ENCODE results near the gene DEPDC1B. TPM values are rescaled to one million over a fixed set of nuclear protein-coding genes. Genes with fewer than 3 reads are reported as not detected.
A peak's percentile ranks its signal among the peaks of the same experiment; 100 is the strongest.

The DEPDC1B gene
- total RNA-seq, 4 donors from 2014 or later, result 0.49 to 1.9 (median 1.3) TPM

DNA sequence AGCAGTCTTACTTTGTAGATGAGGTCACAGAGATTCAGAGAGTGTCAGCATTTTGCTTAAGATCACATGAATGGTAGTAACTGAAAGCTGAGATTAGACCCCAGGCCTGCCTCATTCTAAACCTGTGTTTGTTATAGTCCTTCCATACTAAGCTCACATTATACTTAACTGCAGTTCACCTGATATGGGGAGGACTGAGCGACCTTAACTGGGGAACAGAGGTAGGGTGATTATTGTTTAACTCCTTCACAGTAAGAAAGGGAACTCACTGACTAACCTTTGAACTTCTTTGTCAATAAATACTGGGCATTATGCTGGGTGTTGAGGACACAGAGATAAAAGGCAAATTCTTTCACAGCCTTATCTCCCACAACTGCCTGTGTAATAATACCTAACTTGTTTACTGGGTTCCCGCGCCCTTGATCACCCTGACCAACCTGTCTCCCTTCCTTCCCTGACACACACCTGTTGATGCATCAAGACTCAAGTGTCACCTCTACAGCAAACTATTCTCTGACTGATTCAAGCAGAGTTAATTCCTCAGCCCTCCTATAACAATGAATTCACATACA lies 27.2 kb downstream of the DEPDC1B start:
- DNase-seq, result no peak
- TF ChIP-seq, protein P1, sequence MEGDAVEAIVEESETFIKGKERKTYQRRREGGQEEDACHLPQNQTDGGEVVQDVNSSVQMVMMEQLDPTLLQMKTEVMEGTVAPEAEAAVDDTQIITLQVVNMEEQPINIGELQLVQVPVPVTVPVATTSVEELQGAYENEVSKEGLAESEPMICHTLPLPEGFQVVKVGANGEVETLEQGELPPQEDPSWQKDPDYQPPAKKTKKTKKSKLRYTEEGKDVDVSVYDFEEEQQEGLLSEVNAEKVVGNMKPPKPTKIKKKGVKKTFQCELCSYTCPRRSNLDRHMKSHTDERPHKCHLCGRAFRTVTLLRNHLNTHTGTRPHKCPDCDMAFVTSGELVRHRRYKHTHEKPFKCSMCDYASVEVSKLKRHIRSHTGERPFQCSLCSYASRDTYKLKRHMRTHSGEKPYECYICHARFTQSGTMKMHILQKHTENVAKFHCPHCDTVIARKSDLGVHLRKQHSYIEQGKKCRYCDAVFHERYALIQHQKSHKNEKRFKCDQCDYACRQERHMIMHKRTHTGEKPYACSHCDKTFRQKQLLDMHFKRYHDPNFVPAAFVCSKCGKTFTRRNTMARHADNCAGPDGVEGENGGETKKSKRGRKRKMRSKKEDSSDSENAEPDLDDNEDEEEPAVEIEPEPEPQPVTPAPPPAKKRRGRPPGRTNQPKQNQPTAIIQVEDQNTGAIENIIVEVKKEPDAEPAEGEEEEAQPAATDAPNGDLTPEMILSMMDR (IDR thresholded peaks at IDR 0.05), result no peak
- TF ChIP-seq POLR2A (IDR thresholded peaks at IDR 0.05), result no peak
- intact Hi-C loops (cut with DNase I), result no loop called here
- H3K4me1 ChIP-seq, result no peaks in the 10 kb centered on the region
- H3K27ac ChIP-seq, result no peak overlapping the region
- no peaks in the 10 kb centered on the region for H3K27me3 ChIP-seq
- no peak overlapping the region for H3K4me3 ChIP-seq (replicated peaks in 1 of 3)
- WGBS, 2 donors, result 90 to 95% methylated on average over 3 of the region's 3 CpGs
- no peaks in the 10 kb centered on the region for H3K9me3 ChIP-seq
- no peaks in the 10 kb centered on the region for H3K36me3 ChIP-seq

GRCh38 chr5:60671899-60672692 lies 27.9 kb downstream of the DEPDC1B start:
- H3K4me3 ChIP-seq (replicated peaks in 1 of 3), result no peak overlapping the region
- H3K27me3 ChIP-seq, result no peaks in the 10 kb centered on the region
- no peak for TF ChIP-seq POLR2A (IDR thresholded peaks at IDR 0.05)
- TF ChIP-seq, protein P1 (IDR thresholded peaks at IDR 0.05), result no peak
- no peak for DNase-seq
- intact Hi-C loops (cut with DNase I), result no loop called here
- H3K9me3 ChIP-seq, result no peaks in the 10 kb centered on the region
- no peaks in the 10 kb centered on the region for H3K4me1 ChIP-seq
- H3K27ac ChIP-seq, result no peak overlapping the region
- no peaks in the 10 kb centered on the region for H3K36me3 ChIP-seq
- WGBS, 2 donors, result 90 to 95% methylated on average over 6 of the region's 6 CpGs

DNA sequence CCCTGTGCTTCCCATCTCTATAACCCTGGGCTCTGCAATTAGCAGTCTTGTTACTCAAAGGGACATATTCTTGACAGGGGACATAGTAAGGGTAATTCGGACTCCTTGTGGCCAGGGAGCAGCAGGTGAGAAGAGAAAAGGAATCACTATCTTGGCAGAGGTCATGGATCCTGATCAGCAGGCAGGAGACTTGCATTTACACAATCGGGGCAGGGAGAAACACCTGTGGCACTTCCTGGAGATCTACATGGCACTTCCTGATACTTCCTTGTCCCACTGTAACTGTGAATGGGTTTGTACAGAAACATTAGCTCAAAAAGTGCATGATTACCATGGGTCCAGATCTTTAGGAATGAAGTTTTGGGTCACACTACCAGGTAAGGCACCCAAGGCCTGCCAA lies 29.2 kb downstream of the DEPDC1B start:
- no peak for TF ChIP-seq POLR2A (IDR thresholded peaks at IDR 0.05)
- TF ChIP-seq, protein P1 (IDR thresholded peaks at IDR 0.05), result no peak
- no peaks in the 10 kb centered on the region for H3K36me3 ChIP-seq
- no peaks in the 10 kb centered on the region for H3K27me3 ChIP-seq
- H3K9me3 ChIP-seq, result no peaks in the 10 kb centered on the region
- intact Hi-C loops (cut with DNase I), result no loop called here
- DNase-seq, result no peak
- H3K4me3 ChIP-seq (replicated peaks in 1 of 3), result no peak overlapping the region
- WGBS, 2 donors, result 88 to 90% methylated on average over 2 of the region's 2 CpGs
- no peak overlapping the region for H3K27ac ChIP-seq
- no peaks in the 10 kb centered on the region for H3K4me1 ChIP-seq

- Histone ChIP-seq H3K4me1 (no peaks in the 10 kb centered on the region), H3K4me3 (replicated peaks in 1 of 3) (no peak overlapping the region), H3K36me3 (no peaks in the 10 kb centered on the region), H3K9me3 (no peaks in the 10 kb centered on the region), H3K27me3 (no peaks in the 10 kb centered on the region), H3K27ac (no peak overlapping the region)
- TF ChIP-seq, protein P1 (IDR thresholded peaks at IDR 0.05), result peak in 4 of 6 experiments; percentile 45 to 80 (median 57)
- TF ChIP-seq POLR2A (IDR thresholded peaks at IDR 0.05), result no peak
- intact Hi-C loops (cut with DNase I), result no loop called here
- no peak for DNase-seq
These were observed 31.2 kb downstream of the DEPDC1B start for GRCh38 chr5:60668686-60669304.
